Mesenchymal stem cell (in vitro differentiated cells and primary cell): ENCODE measurements around the gene CHKB.
A peak's percentile ranks its signal among the peaks of the same experiment; 100 is the strongest.
"Not testable (repeated sequence)": the region's sequence is repeated elsewhere in the genome, so short reads cannot be mapped to it uniquely, and the experiment has no call there.

ENCODE experiments used
- DNase-seq: peaks from one replicate; pipeline ENCODE4 v3.0.0-alpha.2; 2013
- H2AFZ ChIP-seq: one replicate; pipeline ENCODE4 v1.6.1; 2013; ENCODE audit warnings: low read depth, mild to moderate bottlenecking, control low read depth, inconsistent platforms, low read length, moderate library complexity
- H2AK5ac ChIP-seq: 2 replicates; pipeline ENCODE4 v1.6.1; 2013; ENCODE audit warnings: low read length, moderate library complexity, mild to moderate bottlenecking, inconsistent platforms; ENCODE audit not compliant: severe bottlenecking
- H2BK120ac ChIP-seq: one replicate; pipeline ENCODE4 v1.6.1; 2013; ENCODE audit warnings: low read depth, mild to moderate bottlenecking, inconsistent platforms, low read length, moderate library complexity
- H2BK12ac ChIP-seq, 2 experiments: one replicate each; pipeline ENCODE4 v1.6.1; 2013; ENCODE audit warnings: inconsistent platforms in 2 of 2, low read length in 2 of 2, mild to moderate bottlenecking in 2 of 2, moderate library complexity in 2 of 2, control low read depth in 1 of 2
- H2BK15ac ChIP-seq: one replicate; pipeline ENCODE4 v1.6.1; 2013; ENCODE audit warnings: mild to moderate bottlenecking, low read depth, inconsistent platforms; ENCODE audit not compliant: poor library complexity, severe bottlenecking
- H2BK5ac ChIP-seq: 2 replicates; pipeline ENCODE4 v1.6.1; 2013; ENCODE audit warnings: low read depth, mild to moderate bottlenecking, low read length, control low read depth, inconsistent platforms; ENCODE audit not compliant: poor library complexity, severe bottlenecking
- H3K14ac ChIP-seq, 2 experiments: one replicate each; pipeline ENCODE4 v1.6.1; 2013; ENCODE audit warnings: inconsistent platforms in 2 of 2, low read length in 2 of 2, control low read depth in 1 of 2, mild to moderate bottlenecking in 1 of 2, moderate library complexity in 1 of 2
- H3K18ac ChIP-seq, 2 experiments: one replicate each; pipeline ENCODE4 v1.6.1; 2013; ENCODE audit warnings: inconsistent platforms in 2 of 2, low read length in 2 of 2, control low read depth in 1 of 2, low read depth in 1 of 2, mild to moderate bottlenecking in 1 of 2
- H3K23ac ChIP-seq, 2 experiments: one replicate each; pipeline ENCODE4 v1.6.1; 2013; ENCODE audit warnings: inconsistent platforms in 2 of 2, low read length in 2 of 2, mild to moderate bottlenecking in 2 of 2, moderate library complexity in 2 of 2, control low read depth in 1 of 2
- H3K27ac ChIP-seq: 2 replicates; pipeline ENCODE4 v1.5.1; 2013; ENCODE audit warnings: mild to moderate bottlenecking, moderate library complexity, low read length, control low read depth, inconsistent platforms; ENCODE audit not compliant: poor library complexity, severe bottlenecking
- H3K27me3 ChIP-seq, 2 experiments: 2 replicates each; pipeline versions ENCODE4 v1.6.1 to v1.7.0; 2013; ENCODE audit warnings: low read length in 2 of 2, mild to moderate bottlenecking in 2 of 2, moderate library complexity in 2 of 2, control low read depth in 1 of 2, inconsistent platforms in 1 of 2; ENCODE audit not compliant: control insufficient read depth in 1 of 2, insufficient read depth in 1 of 2
- H3K36me3 ChIP-seq, 2 experiments: 2 replicates each; pipeline versions ENCODE4 v1.6.1 to v1.7.0; 2013; ENCODE audit warnings: low read length in 2 of 2, control low read depth in 1 of 2, inconsistent platforms in 1 of 2, low read depth in 1 of 2, mild to moderate bottlenecking in 1 of 2; ENCODE audit not compliant: insufficient read depth in 2 of 2, control insufficient read depth in 1 of 2
- H3K4ac ChIP-seq, 2 experiments: one replicate each; pipeline ENCODE4 v1.6.1; 2013; ENCODE audit warnings: inconsistent platforms in 2 of 2, low read length in 2 of 2, mild to moderate bottlenecking in 2 of 2, moderate library complexity in 2 of 2, control low read depth in 1 of 2, low read depth in 1 of 2
- H3K4me1 ChIP-seq: 2 replicates; pipeline ENCODE4 v1.6.1; 2013; ENCODE audit warnings: low read depth, low read length, control low read depth; ENCODE audit not compliant: control insufficient read depth, insufficient read depth
- H3K4me2 ChIP-seq: 2 replicates; pipeline ENCODE4 v1.6.1; 2013; ENCODE audit warnings: low read length, mild to moderate bottlenecking, inconsistent platforms; ENCODE audit not compliant: poor library complexity, severe bottlenecking
- H3K4me3 ChIP-seq, 2 experiments: 2 replicates each; pipeline versions ENCODE4 v1.5.1 to v1.7.0; 2013; ENCODE audit warnings: low read length in 2 of 2, mild to moderate bottlenecking in 2 of 2, control low read depth in 1 of 2, low read depth in 1 of 2; ENCODE audit not compliant: insufficient read depth in 1 of 2
- H3K79me1 ChIP-seq: replicated peaks from 2 replicates; pipeline ENCODE4 v1.6.1; 2013; ENCODE audit warnings: mild to moderate bottlenecking, control low read depth, low read length, inconsistent platforms; ENCODE audit not compliant: poor library complexity, severe bottlenecking
- H3K9ac ChIP-seq: 2 replicates; pipeline ENCODE4 v1.7.0; 2013; ENCODE audit warnings: mild to moderate bottlenecking, low read length, moderate library complexity
- H3K9me3 ChIP-seq: 2 replicates; pipeline ENCODE4 v1.7.0; 2013; ENCODE audit warnings: mild to moderate bottlenecking, low read length; ENCODE audit not compliant: control insufficient read depth
- H4K8ac ChIP-seq: one replicate; pipeline ENCODE4 v1.6.1; 2013; ENCODE audit warnings: inconsistent platforms, mild to moderate bottlenecking, low read length, moderate library complexity
- H4K91ac ChIP-seq: one replicate; pipeline ENCODE4 v1.6.1; 2013; ENCODE audit warnings: mild to moderate bottlenecking, low read length, inconsistent platforms
- WGBS: methylation state at CpG from one replicate; pipeline ENCODE4 v1.1.7; 2013; ENCODE audit warnings: mixed read lengths; 5-methylcytosine and 5-hydroxymethylcytosine counted together

Gene CHKB

DNA sequence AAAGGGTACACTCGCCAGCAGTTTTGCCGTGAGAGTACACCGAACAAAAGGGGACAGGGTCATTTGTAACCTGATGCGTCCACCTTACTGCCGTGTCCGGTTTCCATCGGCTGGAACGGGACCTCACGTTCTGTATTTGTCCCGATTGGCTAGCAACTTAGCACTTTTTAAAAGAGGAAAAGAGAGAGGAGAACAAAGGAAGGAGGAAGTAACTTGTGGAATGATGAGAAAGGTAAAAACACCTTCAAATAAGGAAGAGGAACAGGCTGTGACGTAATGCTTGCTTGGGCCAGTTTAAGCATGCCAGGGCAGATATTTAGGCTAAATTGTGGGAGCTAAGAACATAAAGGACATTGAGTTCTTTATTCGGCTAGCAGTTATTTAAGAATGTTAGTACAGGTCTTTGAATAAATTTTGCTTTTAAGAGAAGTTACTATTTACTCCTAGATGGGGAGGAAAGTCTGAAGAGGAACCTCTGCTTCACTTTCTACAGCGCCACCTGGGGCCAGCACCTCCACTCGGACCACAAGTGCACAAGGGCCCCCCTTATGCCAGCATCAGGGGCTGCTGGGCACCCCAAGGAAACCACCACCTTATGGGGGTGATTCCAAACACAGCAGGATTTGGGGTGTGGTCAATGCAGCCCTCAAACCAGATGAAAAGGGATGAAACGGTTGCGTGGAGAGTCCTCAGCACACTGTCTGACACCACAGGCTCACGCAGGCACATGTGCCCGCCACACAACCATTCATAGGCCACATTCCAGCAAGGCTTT lies 39.5 kb upstream of the CHKB start:
- Histone ChIP-seq H2BK15ac (no peak overlapping the region), H3K9me3 (no peaks in the 10 kb centered on the region)

DNA sequence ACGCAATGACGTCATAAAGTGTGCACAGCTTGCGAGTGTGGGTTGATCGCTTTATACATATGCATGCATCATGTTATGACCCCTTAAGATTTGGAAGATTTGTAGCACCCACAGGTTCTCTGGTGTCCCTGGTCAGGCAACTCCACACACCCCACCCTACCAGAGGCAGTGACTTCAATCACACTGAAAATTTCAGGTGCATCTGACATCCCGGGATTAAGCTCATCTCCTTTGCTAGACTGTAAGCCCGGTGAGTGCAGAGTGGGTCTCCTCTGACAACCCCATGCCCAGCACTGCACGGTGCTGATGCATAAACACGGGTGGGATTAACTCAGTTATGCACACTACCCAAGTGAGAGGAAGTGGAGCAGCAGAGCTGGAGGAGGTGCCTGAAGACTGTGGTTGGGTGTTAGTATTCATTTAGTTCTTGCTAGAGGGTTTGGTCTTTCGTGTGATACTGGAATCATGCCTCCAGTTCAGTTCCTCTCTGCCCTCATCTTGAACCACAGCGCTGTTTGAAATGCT lies 38.8 kb upstream of the CHKB start:
- Histone ChIP-seq H3K36me3 (peaks cover 0 to 22% of the 10 kb centered on the region in 2 experiments), H2BK15ac (no peak overlapping the region), H2AK5ac (no peak overlapping the region), H2AFZ (no peak overlapping the region), H4K8ac (no peak overlapping the region), H3K18ac (no peak overlapping the region), H3K14ac (no peak overlapping the region), H3K27ac (no peak overlapping the region), H3K23ac (no peak overlapping the region), H3K4me1 (peaks cover 6% of the 10 kb centered on the region), H3K4ac (no peak overlapping the region), H3K9me3 (no peaks in the 10 kb centered on the region), H3K79me1 (peaks cover 6% of the 10 kb centered on the region), H3K27me3 (peaks cover 18 to 32% of the 10 kb centered on the region in 2 experiments), H3K4me3 (no peak overlapping the region), H2BK12ac (no peak overlapping the region), H4K91ac (no peak overlapping the region), H3K4me2 (no peak overlapping the region), H3K9ac (peak overlapping the region; percentile 40), H2BK5ac (no peak overlapping the region), H2BK120ac (no peak overlapping the region)
- no peak for DNase-seq
- 72% methylated on average over 10 of the region's 10 CpGs for WGBS

More for the DNA sequence above, 39.5 kb upstream of the CHKB start:
- no peak overlapping the region for H2BK5ac ChIP-seq
- no peak overlapping the region for H2BK12ac ChIP-seq
- peaks cover 13% of the 10 kb centered on the region for H3K79me1 ChIP-seq
- H3K4me3 ChIP-seq, result peak overlapping the region in 1 of 2 experiments; percentile 27
- H4K91ac ChIP-seq, result no peak overlapping the region
- peaks cover 18 to 32% of the 10 kb centered on the region in 2 experiments for H3K27me3 ChIP-seq
- H2AFZ ChIP-seq, result no peak overlapping the region
- peak overlapping the region; percentile 40 for H3K9ac ChIP-seq
- no peak overlapping the region for H3K4me2 ChIP-seq
- no peak overlapping the region for H3K14ac ChIP-seq
- H3K4me1 ChIP-seq, result peaks cover 13% of the 10 kb centered on the region
- no peak overlapping the region for H4K8ac ChIP-seq
- no peak overlapping the region for H3K23ac ChIP-seq
- H3K4ac ChIP-seq, result no peak overlapping the region
- no peak for DNase-seq
- H2AK5ac ChIP-seq, result no peak overlapping the region
- H2BK120ac ChIP-seq, result no peak overlapping the region
- WGBS, result 79% methylated on average over 18 of the region's 18 CpGs
- H3K18ac ChIP-seq, result no peak overlapping the region
- H3K36me3 ChIP-seq, result peaks cover 0 to 27% of the 10 kb centered on the region in 2 experiments
- H3K27ac ChIP-seq, result no peak overlapping the region

DNA sequence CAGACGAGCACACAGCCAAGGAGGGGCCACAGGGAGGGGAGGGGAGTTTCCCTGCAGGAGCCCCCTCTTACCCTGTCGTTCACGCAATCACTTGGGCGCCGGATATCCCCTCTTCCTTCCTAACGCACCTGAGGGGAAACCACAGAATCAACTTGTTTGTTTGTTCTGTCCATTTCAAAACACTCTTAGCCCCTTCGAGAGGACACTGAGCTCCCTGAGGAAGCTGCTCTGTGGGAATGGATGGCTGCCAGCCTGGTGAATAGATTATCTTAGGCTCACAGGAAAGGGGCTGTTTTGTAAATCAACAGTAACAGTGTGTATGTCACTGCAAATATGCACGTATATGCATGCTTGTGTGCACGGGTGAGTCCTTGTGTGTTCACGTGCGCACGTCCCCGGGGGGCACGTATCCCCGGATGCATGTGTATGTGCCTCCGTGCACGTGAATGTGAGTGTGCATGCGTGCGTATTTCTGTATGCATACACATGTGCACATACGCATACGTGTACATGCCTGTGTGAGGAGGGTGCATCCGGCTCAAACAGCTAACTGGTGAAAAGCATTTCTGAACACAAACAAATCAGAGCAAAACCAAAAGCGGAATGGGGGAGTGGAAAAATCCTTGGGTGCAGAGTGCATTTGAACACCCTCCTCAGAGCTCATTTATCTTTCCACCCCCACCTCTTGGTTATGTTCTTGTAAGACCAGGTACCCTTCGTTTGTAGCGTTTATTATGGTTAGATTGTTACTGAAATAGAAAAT lies 38.1 kb upstream of the CHKB start:
- Histone ChIP-seq H3K79me1 (no peaks in the 10 kb centered on the region), H2BK120ac (no peak overlapping the region), H3K27me3 (peaks cover 18 to 32% of the 10 kb centered on the region in 2 experiments), H3K27ac (no peak overlapping the region), H4K8ac (peak overlapping the region; percentile 27), H4K91ac (no peak overlapping the region), H3K4ac (no peak overlapping the region), H3K9ac (no peak overlapping the region), H2AK5ac (no peak overlapping the region), H2AFZ (no peak overlapping the region), H2BK5ac (no peak overlapping the region), H3K4me1 (peaks cover 3% of the 10 kb centered on the region), H3K18ac (no peak overlapping the region), H3K4me2 (peak overlapping the region; percentile 30), H3K4me3 (peak overlapping the region in 1 of 2 experiments; percentile 62), H3K36me3 (peaks cover 0 to 16% of the 10 kb centered on the region in 2 experiments), H3K9me3 (no peaks in the 10 kb centered on the region), H2BK15ac (no peak overlapping the region), H3K14ac (peak overlapping the region in 1 of 2 experiments; percentile 74), H3K23ac (no peak overlapping the region), H2BK12ac (no peak overlapping the region)
- 59% methylated on average over 23 of the region's 25 CpGs for WGBS
- peak; percentile 83 for DNase-seq

DNA sequence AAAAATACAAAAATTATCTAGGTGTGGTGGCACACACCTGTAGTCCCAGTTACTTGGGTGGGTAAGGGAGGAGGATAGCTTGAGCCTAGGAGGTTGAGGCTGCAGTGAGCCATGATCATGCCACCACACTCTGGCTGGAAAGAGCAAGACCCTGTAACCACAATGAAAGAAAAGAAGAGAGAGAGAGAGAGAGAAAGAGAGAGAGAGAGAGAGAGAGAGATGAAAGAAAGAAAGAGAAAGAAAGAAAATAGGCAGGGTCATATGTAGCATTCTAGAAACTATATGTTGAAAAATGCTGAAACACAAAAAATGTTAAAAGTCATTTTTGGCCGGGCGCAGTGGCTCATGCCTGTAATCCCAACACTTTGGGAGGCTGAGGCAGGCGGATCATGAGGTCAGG lies 31.6 kb upstream of the CHKB start:
- DNase-seq, H3K36me3 ChIP-seq, H3K4me1 ChIP-seq, H2AK5ac ChIP-seq, H4K8ac ChIP-seq, H4K91ac ChIP-seq, H3K4me3 ChIP-seq, H3K9ac ChIP-seq, H3K4me2 ChIP-seq, H2BK5ac ChIP-seq, H3K23ac ChIP-seq, H3K4ac ChIP-seq, H2BK120ac ChIP-seq, H3K14ac ChIP-seq, H3K9me3 ChIP-seq, H2BK15ac ChIP-seq, H3K79me1 ChIP-seq, H2BK12ac ChIP-seq, H3K27ac ChIP-seq, H2AFZ ChIP-seq, H3K18ac ChIP-seq: not testable (repeated sequence)
- peaks cover 27 to 44% of the 10 kb centered on the region in 2 experiments for H3K27me3 ChIP-seq
- WGBS, result 100% methylated on average over 2 of the region's 3 CpGs
